Mucosa of stomach (tissue), 1 donor: ENCODE results near the gene SLC30A2.

Source experiments
- H3K27me3 ChIP-seq: one replicate; pipeline ENCODE4 v1.7.0; 2013; ENCODE audit warnings: mild to moderate bottlenecking, low read length; ENCODE audit not compliant: control insufficient read depth, insufficient read depth
- H3K36me3 ChIP-seq: one replicate; pipeline ENCODE4 v1.7.0; 2013; ENCODE audit warnings: low read length; ENCODE audit not compliant: control insufficient read depth, insufficient read depth
- H3K4me1 ChIP-seq: one replicate; pipeline ENCODE4 v1.7.0; 2013; ENCODE audit warnings: mild to moderate bottlenecking, low read length; ENCODE audit not compliant: control insufficient read depth, insufficient read depth
- H3K4me3 ChIP-seq: one replicate; pipeline ENCODE4 v1.7.0; 2013; ENCODE audit warnings: low read length
- H3K9ac ChIP-seq: one replicate; pipeline ENCODE4 v1.7.0; 2013; ENCODE audit warnings: mild to moderate bottlenecking, low read length, moderate library complexity
- H3K9me3 ChIP-seq: one replicate; pipeline ENCODE4 v1.7.0; 2013; ENCODE audit warnings: mild to moderate bottlenecking, low read length, moderate library complexity; ENCODE audit not compliant: control insufficient read depth
- donor health status: Pancreatic carcinoma.

SLC30A2 gene

DNA sequence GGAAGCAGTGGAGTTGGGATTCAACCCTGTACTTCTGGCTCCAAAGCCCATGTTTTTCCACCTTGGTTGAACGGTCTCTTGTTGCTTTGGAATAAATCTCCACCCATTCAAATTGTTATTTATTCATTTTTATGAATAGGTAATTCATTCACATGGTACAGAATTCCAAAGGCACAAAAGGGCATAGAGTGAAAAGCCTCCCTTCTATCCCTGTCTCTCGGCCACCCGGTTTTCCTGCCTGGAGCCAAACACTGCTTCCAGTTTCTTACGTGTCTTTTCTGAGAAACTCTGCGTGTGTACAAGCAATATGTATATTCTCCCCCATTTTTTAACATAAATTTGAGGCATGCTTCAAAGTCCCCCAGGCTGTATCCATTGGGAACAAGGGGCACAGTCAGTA is 20.4 kb downstream of the SLC30A2 start:
- Histone ChIP-seq H3K9ac (no peak overlapping the region), H3K4me1 (no peaks in the 10 kb centered on the region), H3K27me3 (peaks cover 2% of the 10 kb centered on the region), H3K36me3 (no peaks in the 10 kb centered on the region), H3K9me3 (no peaks in the 10 kb centered on the region), H3K4me3 (no peak overlapping the region)

DNA sequence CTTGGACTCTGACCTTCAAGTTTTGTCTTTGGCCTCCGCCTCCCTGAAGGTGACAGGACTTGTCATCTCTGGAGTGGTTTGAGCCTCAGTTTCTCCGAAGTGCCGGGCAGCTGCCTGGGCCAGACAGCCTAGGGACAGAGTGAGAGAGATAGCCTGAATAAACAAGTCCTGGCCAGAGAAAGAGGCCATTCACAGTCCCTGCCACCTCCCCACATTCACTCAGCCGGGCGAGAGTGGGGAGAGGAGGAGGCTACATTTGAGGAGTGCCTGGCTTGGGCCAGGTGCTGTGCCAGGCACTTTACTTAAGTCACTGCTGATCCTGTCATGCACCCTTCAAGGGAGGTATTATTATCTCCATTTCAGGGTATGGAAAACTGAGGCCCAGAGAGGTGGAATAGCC is 20.9 kb downstream of the SLC30A2 start:
- H3K4me3 ChIP-seq = no peak overlapping the region
- H3K9ac ChIP-seq = no peak overlapping the region
- H3K9me3 ChIP-seq = no peaks in the 10 kb centered on the region
- H3K36me3 ChIP-seq = no peaks in the 10 kb centered on the region
- peaks cover 2% of the 10 kb centered on the region for H3K27me3 ChIP-seq
- no peaks in the 10 kb centered on the region for H3K4me1 ChIP-seq

DNA sequence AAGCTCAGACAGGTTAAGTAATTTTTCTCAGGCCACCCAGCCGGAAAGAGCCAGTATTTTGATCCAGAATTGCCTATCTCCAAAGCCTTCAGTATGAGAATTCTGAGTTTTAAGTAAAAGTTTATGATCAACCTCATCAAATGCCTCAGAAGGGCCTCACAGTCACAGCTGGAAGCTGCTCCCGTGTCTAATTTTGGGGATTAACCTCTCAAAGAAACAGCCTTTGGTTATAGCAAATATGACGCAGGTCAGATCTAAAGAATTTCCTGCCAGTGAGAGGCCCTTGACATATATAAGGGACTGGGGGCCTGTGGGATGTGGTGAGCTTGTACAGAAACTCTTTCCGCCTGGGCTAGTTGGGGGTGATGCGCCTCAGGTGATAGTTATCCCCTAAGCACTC is 22.1 kb downstream of the SLC30A2 start:
- peaks cover 2% of the 10 kb centered on the region for H3K27me3 ChIP-seq
- no peak overlapping the region for H3K4me3 ChIP-seq
- H3K9me3 ChIP-seq = no peaks in the 10 kb centered on the region
- H3K36me3 ChIP-seq = no peaks in the 10 kb centered on the region
- H3K9ac ChIP-seq = no peak overlapping the region
- no peaks in the 10 kb centered on the region for H3K4me1 ChIP-seq

DNA sequence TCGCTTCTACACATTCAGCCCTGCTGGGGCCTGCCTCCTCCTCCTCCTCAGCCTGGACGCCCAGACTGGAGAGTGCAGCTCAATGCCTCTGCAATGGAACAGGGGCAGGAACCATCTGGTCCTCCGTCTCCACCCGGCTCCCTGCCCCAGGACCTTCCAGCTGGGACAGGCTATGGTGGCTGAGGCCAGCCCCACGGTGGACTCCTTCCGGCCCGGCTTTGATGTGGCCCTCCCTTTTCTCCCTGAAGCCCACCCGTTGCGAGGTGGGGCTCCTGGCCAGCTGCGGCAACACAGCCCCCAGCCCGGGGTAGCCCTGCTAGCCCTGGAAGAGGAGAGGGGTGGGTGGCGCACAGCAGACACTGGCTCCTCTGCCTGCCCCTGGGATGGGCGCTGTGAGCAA is 22.9 kb downstream of the SLC30A2 start:
- no peak overlapping the region for H3K9ac ChIP-seq

DNA sequence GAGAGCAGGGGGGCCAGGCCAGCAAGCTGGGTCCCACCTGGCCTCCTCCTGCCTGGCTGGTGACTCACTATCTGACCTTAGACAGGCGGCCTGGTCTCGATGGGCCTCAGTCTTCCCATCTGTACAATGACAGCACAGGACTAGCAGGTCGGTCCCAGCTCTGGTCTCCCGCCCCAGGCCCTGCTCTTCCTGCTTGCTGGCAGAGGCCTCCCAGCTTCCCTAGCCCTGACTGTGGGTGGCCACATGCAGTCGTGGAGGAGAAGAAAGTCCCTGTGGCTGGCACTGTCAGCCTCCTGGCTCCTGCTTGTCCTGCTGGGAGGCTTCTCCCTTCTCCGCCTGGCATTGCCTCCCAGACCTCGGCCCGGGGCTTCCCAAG is 23.5 kb downstream of the SLC30A2 start:
- Histone ChIP-seq H3K36me3 (no peaks in the 10 kb centered on the region), H3K4me1 (no peaks in the 10 kb centered on the region), H3K9ac (no peak overlapping the region), H3K27me3 (peaks cover 2% of the 10 kb centered on the region), H3K9me3 (no peaks in the 10 kb centered on the region), H3K4me3 (no peak overlapping the region)

More for the DNA sequence above, 22.9 kb downstream of the SLC30A2 start:
- Histone ChIP-seq H3K36me3 (no peaks in the 10 kb centered on the region), H3K4me1 (no peaks in the 10 kb centered on the region), H3K27me3 (peaks cover 2% of the 10 kb centered on the region), H3K4me3 (no peak overlapping the region), H3K9me3 (no peaks in the 10 kb centered on the region)

DNA sequence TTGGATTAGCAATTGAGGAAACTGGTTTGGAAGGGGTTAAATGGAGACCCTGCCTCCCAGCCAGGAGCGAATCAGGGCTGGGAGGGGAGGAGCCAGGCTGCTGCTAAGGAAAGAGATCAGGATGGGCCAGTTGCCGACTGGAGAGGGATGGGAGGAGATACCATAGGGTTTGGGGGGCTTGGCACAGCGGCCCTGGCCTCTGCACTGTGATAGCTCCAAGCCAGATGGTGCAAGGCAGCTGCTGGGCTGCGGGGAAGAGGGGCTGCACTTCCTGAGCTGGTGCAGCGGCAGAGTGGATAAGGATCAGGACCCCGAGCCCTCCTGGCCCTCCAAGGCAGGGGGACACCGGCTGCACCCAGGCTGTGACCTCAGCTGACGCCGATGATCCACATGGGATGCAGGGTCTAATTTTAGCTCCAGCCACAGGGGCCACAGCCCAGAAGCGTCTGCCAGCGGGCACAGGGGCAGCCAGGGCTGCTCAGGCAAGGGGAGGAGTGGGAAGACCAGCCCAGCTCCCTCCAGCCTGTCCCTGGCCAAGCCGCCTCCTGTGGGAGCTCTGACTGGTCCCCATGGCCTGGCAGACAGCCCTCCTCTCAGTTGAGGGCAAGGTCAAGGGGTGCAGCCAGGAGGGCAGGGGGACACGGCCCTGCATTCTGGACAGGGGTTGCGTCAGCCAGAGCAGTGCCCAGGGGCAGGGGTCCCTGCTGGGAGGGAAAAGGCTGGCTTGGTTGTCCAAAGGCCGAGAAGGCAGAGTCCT is 24.1 kb downstream of the SLC30A2 start, which contains the start of gene EXTL1:
Gene EXTL1, plus strand, starts transcription at position 129 of the 757 bp plus-strand sequence. CDS start 872 bp downstream, outside the sequence.
- Histone ChIP-seq H3K4me1 (no peaks in the 10 kb centered on the region), H3K36me3 (no peaks in the 10 kb centered on the region), H3K27me3 (peaks cover 2% of the 10 kb centered on the region), H3K4me3 (no peak within 1 kb of the TSS), H3K9me3 (no peaks in the 10 kb centered on the region), H3K9ac (no peak within 1 kb of the TSS)

DNA sequence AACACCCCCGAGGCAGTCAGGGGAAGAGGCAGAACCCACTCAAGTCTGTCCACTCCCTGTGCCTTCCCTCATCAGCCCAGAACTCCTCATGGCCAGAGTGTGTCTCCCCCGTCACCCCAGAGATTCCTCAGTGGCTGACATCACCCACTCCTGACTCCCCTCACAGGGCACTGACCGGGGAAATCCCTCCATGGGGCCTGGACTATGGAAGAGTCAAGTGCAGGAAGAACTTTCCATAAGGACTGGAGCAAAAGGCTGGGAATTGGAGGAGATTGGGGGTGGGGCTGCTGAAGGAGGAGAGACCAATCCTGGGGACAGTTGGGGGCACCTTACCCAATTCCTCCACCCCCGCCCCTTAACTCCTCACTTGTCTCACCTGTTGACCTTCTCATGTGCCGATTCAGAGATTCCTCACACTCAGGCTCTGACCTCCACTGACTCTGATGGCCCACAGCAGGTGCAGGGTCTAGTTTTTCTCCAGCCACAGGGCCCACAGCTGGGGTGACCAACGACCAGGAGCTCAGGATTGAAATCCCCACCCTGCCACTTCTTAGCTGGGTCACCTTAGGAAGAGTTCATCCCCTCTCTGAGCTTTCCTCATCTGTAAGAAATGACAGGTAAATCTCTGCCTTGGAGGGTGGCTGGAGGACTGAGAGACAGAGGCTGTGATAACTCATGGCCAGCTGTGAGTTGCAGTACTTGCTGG is 24.8 kb downstream of the SLC30A2 start:
- Histone ChIP-seq H3K4me1 (no peaks in the 10 kb centered on the region), H3K9me3 (no peaks in the 10 kb centered on the region), H3K9ac (no peak overlapping the region), H3K4me3 (no peak overlapping the region), H3K27me3 (peaks cover 2% of the 10 kb centered on the region), H3K36me3 (no peaks in the 10 kb centered on the region)

DNA sequence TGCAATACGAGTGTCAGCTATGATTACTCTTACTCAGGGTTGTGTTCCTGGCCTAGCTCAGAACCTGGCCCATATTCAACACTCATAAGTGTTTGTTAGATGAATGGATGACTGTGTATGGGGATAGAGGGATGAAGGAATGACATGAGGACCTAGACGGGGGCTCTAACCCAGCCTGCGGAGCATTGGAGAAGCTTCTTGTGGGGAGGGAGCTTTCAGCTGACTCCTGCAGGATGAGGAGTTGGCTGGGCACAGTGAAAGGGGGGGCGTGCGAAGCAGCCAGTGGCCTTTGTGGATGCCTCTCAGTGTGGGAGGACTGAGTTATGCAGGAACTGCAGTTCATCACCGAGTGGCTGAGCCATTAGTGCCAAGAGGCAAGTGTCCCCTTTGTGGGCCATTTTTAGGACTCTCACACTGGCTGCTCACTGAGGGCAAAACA is 25.6 kb downstream of the SLC30A2 start:
- H3K9ac ChIP-seq = no peak overlapping the region
- no peaks in the 10 kb centered on the region for H3K4me1 ChIP-seq
- no peaks in the 10 kb centered on the region for H3K9me3 ChIP-seq
- H3K4me3 ChIP-seq = no peak overlapping the region
- H3K27me3 ChIP-seq = peaks cover 1% of the 10 kb centered on the region
- no peaks in the 10 kb centered on the region for H3K36me3 ChIP-seq

DNA sequence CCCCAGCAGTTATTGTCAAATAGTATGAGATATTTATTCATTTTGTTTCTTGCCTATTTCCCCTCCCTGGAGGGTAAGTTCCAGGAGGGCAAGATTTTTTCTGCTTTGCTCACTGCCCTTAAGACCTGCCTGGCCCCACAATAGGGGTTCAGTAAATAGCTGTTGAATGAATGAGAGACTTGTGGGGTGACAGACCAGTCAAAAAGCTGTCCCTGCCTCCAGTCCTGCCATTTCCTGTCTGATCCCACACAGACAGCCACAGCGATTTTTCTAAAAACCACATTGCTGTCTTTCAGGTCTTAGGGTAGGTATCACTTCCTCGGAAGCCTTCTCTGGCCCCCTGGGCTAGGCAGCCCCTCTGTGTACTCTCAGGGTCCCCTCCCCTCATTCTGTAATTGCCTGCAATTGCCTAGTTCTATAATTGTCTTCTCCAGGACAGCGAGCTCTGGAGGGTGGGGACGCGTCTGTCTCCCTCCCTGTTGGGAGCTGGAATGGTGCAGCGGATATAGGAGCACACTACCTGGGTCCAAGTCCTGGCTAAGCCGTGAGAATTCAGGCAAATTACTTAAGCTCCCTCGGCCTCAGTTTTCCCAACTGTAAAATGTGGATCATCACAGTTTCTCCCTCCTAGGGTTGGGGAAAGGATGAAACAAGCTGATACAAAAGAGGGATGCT is 26.1 kb downstream of the SLC30A2 start:
- no peaks in the 10 kb centered on the region for H3K4me1 ChIP-seq
- H3K9me3 ChIP-seq = no peaks in the 10 kb centered on the region
- no peaks in the 10 kb centered on the region for H3K36me3 ChIP-seq
- H3K9ac ChIP-seq = no peak overlapping the region
- H3K4me3 ChIP-seq = no peak overlapping the region
- H3K27me3 ChIP-seq = no peaks in the 10 kb centered on the region

DNA sequence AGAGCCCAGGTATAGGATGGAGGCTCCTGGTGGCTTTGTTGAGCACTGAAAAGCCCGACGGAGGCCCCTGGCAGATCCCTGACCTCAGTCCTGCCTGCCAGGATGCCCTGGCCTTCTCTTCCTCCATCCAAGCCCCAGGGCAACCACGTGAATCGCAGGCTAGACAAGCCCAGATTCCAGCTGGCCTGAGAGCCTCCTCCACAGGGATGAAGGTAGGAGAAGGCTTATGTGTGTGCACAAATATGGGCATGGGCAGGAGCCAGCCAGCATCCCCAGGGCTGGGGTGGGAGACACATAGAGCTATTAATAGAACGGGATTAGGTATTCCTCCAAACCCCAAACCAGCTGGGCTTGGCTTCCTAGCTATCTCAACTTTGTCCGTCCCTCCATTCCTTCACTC is 28.3 kb downstream of the SLC30A2 start:
- H3K36me3 ChIP-seq = no peaks in the 10 kb centered on the region
- no peaks in the 10 kb centered on the region for H3K27me3 ChIP-seq
- H3K4me1 ChIP-seq = peaks cover 4% of the 10 kb centered on the region
- no peaks in the 10 kb centered on the region for H3K9me3 ChIP-seq
- H3K4me3 ChIP-seq = no peak overlapping the region
- H3K9ac ChIP-seq = no peak overlapping the region

DNA sequence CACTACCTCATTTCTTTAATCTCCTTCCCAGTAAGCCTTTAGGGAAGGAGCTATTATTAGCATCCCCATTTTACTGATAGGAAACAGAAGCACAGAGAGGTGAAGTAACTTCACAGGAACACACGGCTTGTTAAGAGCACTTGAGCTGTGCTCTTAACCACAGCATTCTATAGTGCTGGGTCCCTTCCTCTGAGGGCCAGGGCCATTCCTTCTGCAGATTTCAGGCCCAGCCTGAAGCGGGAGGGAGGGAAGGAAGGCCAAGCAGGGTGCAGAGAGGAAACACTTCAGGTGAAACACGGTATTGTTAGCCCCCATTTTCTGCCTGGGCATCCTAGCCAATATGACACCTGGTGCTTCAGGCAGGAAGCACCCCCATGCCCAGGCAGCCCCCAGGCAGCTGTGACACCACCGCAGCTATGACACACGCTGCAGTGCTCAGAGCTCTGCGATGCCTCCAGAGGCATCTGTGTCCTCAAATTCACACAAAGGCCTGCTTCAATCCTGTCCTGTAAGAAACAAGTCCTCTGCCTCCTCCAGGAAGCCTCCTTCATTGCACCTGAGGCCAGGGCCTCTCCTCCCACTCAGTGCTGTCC is 28.9 kb downstream of the SLC30A2 start:
- no peak overlapping the region for H3K9ac ChIP-seq
- H3K36me3 ChIP-seq = no peaks in the 10 kb centered on the region
- H3K9me3 ChIP-seq = no peaks in the 10 kb centered on the region
- H3K27me3 ChIP-seq = no peaks in the 10 kb centered on the region
- no peak overlapping the region for H3K4me3 ChIP-seq
- H3K4me1 ChIP-seq = peaks cover 8% of the 10 kb centered on the region
